Ovary (tissue), 3 donors: Measurements from ENCODE around the gene OLFML2B.

Experiments
- EP300 ChIP-seq: sonication (generic); formaldehyde crosslinking; IDR thresholded peaks from one replicate; pipeline ENCODE4 v1.6.1; 2017; ENCODE audit warnings: antibody characterized with exemption
- POLR2A ChIP-seq: fragments of 450-650 bp; IDR thresholded peaks from one replicate; pipeline ENCODE4 v1.6.1; 2017; ENCODE audit warnings: antibody characterized with exemption, mild to moderate bottlenecking, moderate library complexity
- TF ChIP-seq, protein P1 (sequence below), 3 donors: fragments of 450-650 bp in 2 of 3; fragments of 200-600 bp in 1 of 3; IDR thresholded peaks; one replicate each; pipeline versions ENCODE4 v1.5.1 to v1.8.0; 2016 to 2022; ENCODE audit warnings: antibody characterized with exemption in 3 of 3, mild to moderate bottlenecking in 1 of 3
- donor health status: DM: no; HTN: no; CAD: no.

DNA sequence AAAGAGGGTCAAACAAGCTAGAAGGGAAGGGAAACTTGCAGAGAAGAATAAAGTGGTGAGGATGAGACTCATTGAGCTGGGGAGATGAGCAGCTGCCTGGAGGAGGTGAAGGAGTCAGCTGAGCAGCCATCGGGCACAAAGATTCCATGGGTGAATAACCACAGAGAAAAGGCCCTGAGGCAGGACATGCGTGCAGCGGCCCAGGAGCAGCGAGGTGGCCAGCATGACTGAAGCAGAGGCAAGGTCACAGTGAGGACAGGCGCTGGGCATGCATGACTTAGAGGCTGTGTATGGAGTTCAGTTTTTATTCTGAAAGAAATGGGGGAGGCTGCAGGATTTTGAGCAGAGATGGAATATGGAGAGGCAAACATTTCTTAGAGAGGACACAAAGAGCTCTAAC, 24.9 kb downstream of the OLFML2B start:
- TF ChIP-seq POLR2A (no peak), EP300 (no peak)
- TF ChIP-seq, protein P1, sequence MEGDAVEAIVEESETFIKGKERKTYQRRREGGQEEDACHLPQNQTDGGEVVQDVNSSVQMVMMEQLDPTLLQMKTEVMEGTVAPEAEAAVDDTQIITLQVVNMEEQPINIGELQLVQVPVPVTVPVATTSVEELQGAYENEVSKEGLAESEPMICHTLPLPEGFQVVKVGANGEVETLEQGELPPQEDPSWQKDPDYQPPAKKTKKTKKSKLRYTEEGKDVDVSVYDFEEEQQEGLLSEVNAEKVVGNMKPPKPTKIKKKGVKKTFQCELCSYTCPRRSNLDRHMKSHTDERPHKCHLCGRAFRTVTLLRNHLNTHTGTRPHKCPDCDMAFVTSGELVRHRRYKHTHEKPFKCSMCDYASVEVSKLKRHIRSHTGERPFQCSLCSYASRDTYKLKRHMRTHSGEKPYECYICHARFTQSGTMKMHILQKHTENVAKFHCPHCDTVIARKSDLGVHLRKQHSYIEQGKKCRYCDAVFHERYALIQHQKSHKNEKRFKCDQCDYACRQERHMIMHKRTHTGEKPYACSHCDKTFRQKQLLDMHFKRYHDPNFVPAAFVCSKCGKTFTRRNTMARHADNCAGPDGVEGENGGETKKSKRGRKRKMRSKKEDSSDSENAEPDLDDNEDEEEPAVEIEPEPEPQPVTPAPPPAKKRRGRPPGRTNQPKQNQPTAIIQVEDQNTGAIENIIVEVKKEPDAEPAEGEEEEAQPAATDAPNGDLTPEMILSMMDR (IDR thresholded peaks at IDR 0.05): no peak
